Neuronal stem cell (in vitro differentiated cells): ENCODE measurements around the gene SERGEF.

ENCODE experiments used
- DNase-seq: peaks from one replicate; pipeline ENCODE4 v3.0.0-alpha.2; 2013; ENCODE audit warnings: low spot score
- H2AFZ ChIP-seq: one replicate; pipeline ENCODE4 v1.6.1; 2013; ENCODE audit warnings: mild to moderate bottlenecking, low read length, inconsistent platforms
- H2AK5ac ChIP-seq: 2 replicates; pipeline ENCODE4 v1.6.1; 2013; ENCODE audit warnings: low read depth, mild to moderate bottlenecking, inconsistent platforms, low read length, moderate library complexity, mixed read lengths
- H2BK120ac ChIP-seq: 2 replicates; pipeline ENCODE4 v1.6.1; 2013; ENCODE audit warnings: low read depth, mild to moderate bottlenecking, inconsistent platforms, low read length, moderate library complexity, mixed read lengths
- H2BK12ac ChIP-seq: one replicate; pipeline ENCODE4 v1.6.1; 2013; ENCODE audit warnings: low read length, inconsistent platforms
- H2BK15ac ChIP-seq: 2 replicates; pipeline ENCODE4 v1.6.1; 2013; ENCODE audit warnings: mild to moderate bottlenecking, low read length, inconsistent platforms, mixed read lengths
- H2BK5ac ChIP-seq: one replicate; pipeline ENCODE4 v1.6.1; 2013; ENCODE audit warnings: inconsistent platforms, mild to moderate bottlenecking, low read length, moderate library complexity
- H3K14ac ChIP-seq: one replicate; pipeline ENCODE4 v1.6.1; 2013; ENCODE audit warnings: low read length, inconsistent platforms
- H3K18ac ChIP-seq: 2 replicates; pipeline ENCODE4 v1.6.1; 2013; ENCODE audit warnings: low read length, inconsistent platforms
- H3K23ac ChIP-seq: 2 replicates; pipeline ENCODE4 v1.6.1; 2013; ENCODE audit warnings: low read depth, mild to moderate bottlenecking, mixed read lengths, low read length, inconsistent platforms; ENCODE audit not compliant: poor library complexity
- H3K27ac ChIP-seq: replicated peaks from 3 replicates; pipeline ENCODE4 v1.5.1; 2013; ENCODE audit warnings: low read length, inconsistent platforms
- H3K27me3 ChIP-seq, 3 experiments: 2 replicates each; pipeline ENCODE4 v1.6.1; 2013; ENCODE audit warnings: low read length in 3 of 3, mild to moderate bottlenecking in 2 of 3, inconsistent platforms in 1 of 3, low read depth in 1 of 3, mixed read lengths in 1 of 3, moderate library complexity in 1 of 3; ENCODE audit not compliant: control insufficient read depth in 3 of 3, insufficient read depth in 3 of 3
- H3K36me3 ChIP-seq, 2 donors: replicated peaks in 1 of 2; 2 replicates each; pipeline ENCODE4 v1.6.1; 2013; ENCODE audit warnings: low read length in 2 of 2; ENCODE audit not compliant: control insufficient read depth in 2 of 2, insufficient read depth in 2 of 2
- H3K4ac ChIP-seq: 2 replicates; pipeline ENCODE4 v1.6.1; 2013; ENCODE audit warnings: inconsistent platforms, mild to moderate bottlenecking, low read length, moderate library complexity
- H3K4me1 ChIP-seq, 2 donors: 1 replicate in 1 of 2; 2 replicates in 1 of 2; pipeline ENCODE4 v1.6.1; 2013; ENCODE audit warnings: low read length in 2 of 2, low read depth in 1 of 2; ENCODE audit not compliant: control insufficient read depth in 2 of 2, insufficient read depth in 1 of 2
- H3K4me2 ChIP-seq: one replicate; pipeline ENCODE4 v1.6.1; 2013; ENCODE audit warnings: mild to moderate bottlenecking, low read length, inconsistent platforms; ENCODE audit not compliant: insufficient read depth, poor library complexity, severe bottlenecking
- H3K4me3 ChIP-seq, 2 donors: 2 replicates each; pipeline ENCODE4 v1.5.1; 2013; ENCODE audit warnings: low read length in 2 of 2, mild to moderate bottlenecking in 2 of 2, inconsistent platforms in 1 of 2, moderate library complexity in 1 of 2
- H3K79me1 ChIP-seq: one replicate; pipeline ENCODE4 v1.6.1; 2013; ENCODE audit warnings: low read depth, mild to moderate bottlenecking, inconsistent platforms, low read length, moderate library complexity
- H3K9ac ChIP-seq: one replicate; pipeline ENCODE4 v1.6.1; 2013; ENCODE audit warnings: mild to moderate bottlenecking, low read depth, low read length, inconsistent platforms; ENCODE audit not compliant: poor library complexity
- H3K9me3 ChIP-seq, 2 donors: replicated peaks in 1 of 2; 2 replicates each; pipeline versions ENCODE3 to v1.6.1; 2013; ENCODE audit warnings: low read length in 2 of 2, mild to moderate bottlenecking in 2 of 2, inconsistent platforms in 1 of 2, low read depth in 1 of 2, mixed read lengths in 1 of 2, moderate library complexity in 1 of 2; ENCODE audit not compliant: control insufficient read depth in 2 of 2, insufficient read depth in 1 of 2
- H4K8ac ChIP-seq: one replicate; pipeline ENCODE4 v1.6.1; 2013; ENCODE audit warnings: low read depth, mild to moderate bottlenecking, inconsistent platforms, low read length, moderate library complexity
- H4K91ac ChIP-seq: one replicate; pipeline ENCODE4 v1.6.1; 2013; ENCODE audit warnings: low read length, low read depth, mild to moderate bottlenecking, inconsistent platforms; ENCODE audit not compliant: poor library complexity
- WGBS, 2 donors: extraction: QIAGEN DNeasy Blood & Tissue Kit; methylation state at CpG; one replicate each; pipeline ENCODE4 v1.1.7; 2013; ENCODE audit warnings: missing lambda C conversion rate in 2 of 2, mixed read lengths in 1 of 2; ENCODE audit not compliant: insufficient read length in 2 of 2, insufficient replicate concordance in 1 of 2; ENCODE audit errors: extremely low coverage in 2 of 2; 5-methylcytosine and 5-hydroxymethylcytosine counted together

The SERGEF gene

DNA sequence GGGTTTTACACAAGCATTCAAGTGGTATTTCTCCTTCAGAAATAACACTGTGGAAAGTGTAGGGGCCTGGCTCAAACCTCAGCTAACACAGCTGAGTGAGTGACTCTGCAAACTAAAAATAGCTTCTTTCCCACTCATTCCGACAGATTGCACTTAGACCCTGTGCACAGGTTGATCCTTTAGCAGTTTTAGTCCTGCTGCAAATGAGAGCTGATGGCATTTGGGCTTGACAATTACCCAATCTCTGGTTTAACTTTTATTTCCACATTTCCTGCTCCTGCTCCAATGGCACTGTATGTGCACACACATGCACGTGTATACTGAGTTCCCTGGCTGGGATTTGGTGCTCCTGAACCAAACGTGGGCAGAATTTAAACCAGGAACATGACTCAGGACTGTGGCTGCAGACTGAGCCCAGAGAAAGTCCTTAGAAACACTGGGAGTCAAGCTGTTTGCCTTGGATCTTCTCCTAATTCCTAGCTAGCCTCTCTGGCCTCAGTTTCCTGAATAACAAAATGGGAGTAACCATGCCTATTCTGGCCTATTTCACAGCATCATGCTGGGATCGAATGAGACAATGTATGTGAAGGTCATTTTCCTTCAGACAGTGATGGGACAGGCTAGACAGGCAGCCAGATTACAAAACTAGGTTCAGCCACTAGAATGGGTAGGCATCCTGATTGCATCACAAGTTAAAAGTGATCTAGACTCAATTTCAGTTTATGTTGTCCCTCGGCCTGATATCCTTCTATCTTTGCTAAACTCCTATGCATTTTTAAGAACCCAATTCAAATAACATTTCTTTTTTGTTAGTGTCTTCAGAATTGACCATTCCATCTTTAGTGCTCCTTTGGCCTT is 58.2 kb downstream of the SERGEF start:
- no CpG with 5 or more reads among the region's 5 CpGs for WGBS, 2 donors
- H3K27me3 ChIP-seq = no peaks in the 10 kb centered on the region
- H3K4me3 ChIP-seq = no peak overlapping the region
- no peak overlapping the region for H2AK5ac ChIP-seq
- no peak overlapping the region for H3K4ac ChIP-seq
- no peak overlapping the region for H3K9ac ChIP-seq
- H3K4me1 ChIP-seq = no peaks in the 10 kb centered on the region
- H2BK120ac ChIP-seq = no peak overlapping the region
- H2BK5ac ChIP-seq = no peak overlapping the region
- no peak overlapping the region for H3K14ac ChIP-seq
- H2BK12ac ChIP-seq = no peak overlapping the region
- H3K79me1 ChIP-seq = no peaks in the 10 kb centered on the region
- no peak overlapping the region for H4K91ac ChIP-seq
- H3K23ac ChIP-seq = no peak overlapping the region
- no peak overlapping the region for H3K4me2 ChIP-seq
- no peak overlapping the region for H2AFZ ChIP-seq
- H3K27ac ChIP-seq = no peak overlapping the region
- no peak overlapping the region for H4K8ac ChIP-seq
- H3K36me3 ChIP-seq = peaks cover 7 to 52% of the 10 kb centered on the region in 2 donors
- no peak overlapping the region for H3K18ac ChIP-seq
- DNase-seq = no peak
- H2BK15ac ChIP-seq = no peak overlapping the region
- H3K9me3 ChIP-seq = no peaks in the 10 kb centered on the region

- H3K4me1 ChIP-seq = no peaks in the 10 kb centered on the region
- no peak overlapping the region for H2BK15ac ChIP-seq
- WGBS, 2 donors = no CpG with 5 or more reads among the region's 4 CpGs
These were observed 60.4 kb downstream of the SERGEF start for GRCh38 chr11:17952487-17952886.

DNA sequence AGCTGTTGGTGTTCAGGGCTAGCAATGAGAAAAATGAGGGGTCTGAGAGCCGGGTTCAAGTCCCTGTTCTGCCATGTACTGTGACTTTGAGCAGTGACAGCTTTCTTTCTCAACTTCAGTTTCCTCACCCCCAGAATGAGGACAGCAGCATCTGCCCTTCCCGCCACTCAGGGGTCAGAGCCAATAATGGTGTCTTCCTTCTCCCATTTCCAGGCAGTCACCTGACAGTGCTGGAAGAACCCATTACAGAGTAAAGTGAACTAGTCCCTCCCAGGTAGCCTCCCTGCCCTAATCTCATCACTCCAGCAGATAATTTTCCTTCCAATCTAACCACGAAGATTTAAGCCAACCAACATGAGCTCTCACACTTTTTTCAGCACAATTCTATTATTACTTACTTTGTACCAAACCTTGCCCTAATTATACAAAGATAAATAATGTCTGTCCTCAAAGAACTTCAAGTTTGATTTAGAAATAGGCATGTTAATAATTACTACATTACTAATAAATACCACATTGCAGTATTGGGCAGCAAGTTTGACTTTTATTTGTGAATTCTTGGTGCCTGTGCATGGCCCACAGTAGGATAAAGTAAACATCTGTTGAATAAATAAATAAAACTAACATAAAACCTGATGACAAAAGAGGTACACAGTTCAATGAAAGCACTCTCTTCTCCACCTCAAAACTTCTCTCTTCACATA is 61.0 kb downstream of the SERGEF start:
- Histone ChIP-seq H3K27ac (no peak overlapping the region), H3K9me3 (no peaks in the 10 kb centered on the region), H3K14ac (no peak overlapping the region), H3K4me1 (no peaks in the 10 kb centered on the region), H3K9ac (no peak overlapping the region), H4K8ac (no peak overlapping the region), H3K4me3 (no peak overlapping the region), H3K23ac (no peak overlapping the region), H2BK5ac (no peak overlapping the region), H4K91ac (no peak overlapping the region), H3K4me2 (no peak overlapping the region), H2AK5ac (no peak overlapping the region), H3K27me3 (no peaks in the 10 kb centered on the region), H2BK12ac (no peak overlapping the region), H2BK120ac (no peak overlapping the region), H3K18ac (no peak overlapping the region), H3K79me1 (no peaks in the 10 kb centered on the region), H3K36me3 (peaks cover 6 to 48% of the 10 kb centered on the region in 2 donors), H3K4ac (no peak overlapping the region), H2BK15ac (no peak overlapping the region), H2AFZ (no peak overlapping the region)
- no peak for DNase-seq
- no CpG with 5 or more reads among the region's 3 CpGs for WGBS, 2 donors

More at GRCh38 chr11:17952487-17952886, 60.4 kb downstream of the SERGEF start:
- Histone ChIP-seq H2AK5ac (no peak overlapping the region), H3K9ac (no peak overlapping the region), H3K4ac (no peak overlapping the region), H3K4me2 (no peak overlapping the region), H2BK12ac (no peak overlapping the region), H2AFZ (no peak overlapping the region), H3K9me3 (no peaks in the 10 kb centered on the region), H3K27ac (no peak overlapping the region), H3K23ac (no peak overlapping the region), H2BK5ac (no peak overlapping the region), H3K4me3 (no peak overlapping the region), H3K27me3 (no peaks in the 10 kb centered on the region), H3K18ac (no peak overlapping the region), H2BK120ac (no peak overlapping the region), H3K14ac (no peak overlapping the region), H4K91ac (no peak overlapping the region), H3K79me1 (no peaks in the 10 kb centered on the region), H4K8ac (no peak overlapping the region), H3K36me3 (peaks cover 7 to 44% of the 10 kb centered on the region in 2 donors)
- DNase-seq = no peak

- H3K4me3 ChIP-seq = no peak overlapping the region
- H3K4ac ChIP-seq = no peak overlapping the region
- no peak overlapping the region for H2AFZ ChIP-seq
- no peak overlapping the region for H3K23ac ChIP-seq
- H3K18ac ChIP-seq = no peak overlapping the region
- peaks cover 4 to 36% of the 10 kb centered on the region in 2 donors for H3K36me3 ChIP-seq
- H3K14ac ChIP-seq = no peak overlapping the region
- no peak overlapping the region for H2BK15ac ChIP-seq
- H4K8ac ChIP-seq = no peak overlapping the region
- no peak overlapping the region for H3K9ac ChIP-seq
- H2BK120ac ChIP-seq = no peak overlapping the region
- H3K27ac ChIP-seq = no peak overlapping the region
- no peak overlapping the region for H4K91ac ChIP-seq
- H3K27me3 ChIP-seq = no peaks in the 10 kb centered on the region
- no peak overlapping the region for H2BK12ac ChIP-seq
- no peak overlapping the region for H2BK5ac ChIP-seq
- no peaks in the 10 kb centered on the region for H3K9me3 ChIP-seq
- no CpG with 5 or more reads among the region's 1 CpG for WGBS, 2 donors
- H3K79me1 ChIP-seq = no peaks in the 10 kb centered on the region
- H2AK5ac ChIP-seq = no peak overlapping the region
- H3K4me2 ChIP-seq = no peak overlapping the region
- no peaks in the 10 kb centered on the region for H3K4me1 ChIP-seq
- no peak for DNase-seq
These were observed 62.2 kb downstream of the SERGEF start for GRCh38 chr11:17950644-17951043.
